HepG2 (cell line): ENCODE results near the gene MAPK12. TPM values are rescaled to one million over a fixed set of nuclear protein-coding genes. Genes with fewer than 3 reads are reported as not detected.

Experiments used
- AFF4 ChIP-seq: sonication (generic); formaldehyde crosslinking; IDR thresholded peaks from 2 replicates; pipeline ENCODE4 v1.4.0; 2020; ENCODE audit warnings: missing genetic modification reagents
- DZIP1 ChIP-seq: sonication (generic); formaldehyde crosslinking; IDR thresholded peaks from 2 replicates; pipeline ENCODE4 v1.5.0; 2020; ENCODE audit warnings: mild to moderate bottlenecking, missing genetic modification reagents
- EEA1 ChIP-seq: sonication (generic); formaldehyde crosslinking; IDR thresholded peaks from 2 replicates; pipeline ENCODE4 v1.5.1; 2020; ENCODE audit warnings: mild to moderate bottlenecking, missing genetic modification reagents, borderline replicate concordance
- HDAC2 ChIP-seq: sonication (generic); formaldehyde crosslinking; IDR thresholded peaks from 2 replicates; pipeline ENCODE4 v1.4.0; 2020; ENCODE audit warnings: missing genetic modification reagents
- NCOA5 ChIP-seq: sonication (generic); formaldehyde crosslinking; IDR thresholded peaks from 2 replicates; pipeline ENCODE4 v1.4.0; 2020; ENCODE audit warnings: missing genetic modification reagents
- NR2F6 ChIP-seq, 2 experiments: IDR thresholded peaks; 2 replicates each; pipeline ENCODE4 v1.6.1; 2016; ENCODE audit warnings: antibody characterized with exemption in 1 of 2, mild to moderate bottlenecking in 1 of 2
- PBX3 ChIP-seq: sonication (generic); formaldehyde crosslinking; IDR thresholded peaks from 2 replicates; pipeline ENCODE4 v1.8.1; 2023; ENCODE audit warnings: missing genetic modification reagents, inconsistent platforms, borderline replicate concordance
- POLR2A ChIP-seq, 2 experiments: IDR thresholded peaks; 2 replicates each; pipeline ENCODE4 v1.6.1; 2011; ENCODE audit warnings: low read depth in 2 of 2, low read length in 2 of 2, mild to moderate bottlenecking in 1 of 2, moderate library complexity in 1 of 2; ENCODE audit not compliant: insufficient read depth in 1 of 2
- RARA ChIP-seq: IDR thresholded peaks from 2 replicates; pipeline ENCODE4 v1.6.1; 2016; ENCODE audit warnings: missing genetic modification reagents, missing compliant biosample characterization
- TFAP4 ChIP-seq: sonication (generic); IDR thresholded peaks from 2 replicates; pipeline ENCODE4 v1.6.1; 2016; ENCODE audit warnings: low read depth, borderline replicate concordance
- ZNF607 ChIP-seq: sonication (generic); formaldehyde crosslinking; IDR thresholded peaks from 2 replicates; pipeline ENCODE4 v1.5.1; 2020; ENCODE audit warnings: missing genetic modification reagents, mild to moderate bottlenecking, borderline replicate concordance
- ZNF687 ChIP-seq: sonication (generic); formaldehyde crosslinking; IDR thresholded peaks from 2 replicates; pipeline ENCODE4 v1.5.1; 2020; ENCODE audit warnings: mild to moderate bottlenecking, missing genetic modification reagents, moderate library complexity
- polyA plus RNA-seq, 8 experiments: library from polyadenylated mRNA; depleted of rRNA in 3 of 8; stranded (reverse) in 7 of 8; unstranded in 1 of 8; fragments of >200 nt; fragmentation: Illumina TruSeq in 4 of 8; extraction: Trizol in 4 of 8; gene quantifications; 2 replicates each; pipeline versions ENCODE4 v1.2.1 to v1.2.3, GENCODE V29; 2011 to 2016; ENCODE audit warnings: low read depth in 4 of 8, missing spikeins in 1 of 8, mixed read lengths in 1 of 8; ENCODE audit not compliant: insufficient read depth in 1 of 8
- total RNA-seq, 5 experiments: library from RNA; depleted of rRNA; stranded (reverse); fragments of >200 nt; fragmentation: Illumina TruSeq; extraction: Trizol; gene quantifications; 2 replicates each; pipeline ENCODE4 v1.2.3, GENCODE V29; 2016; ENCODE audit warnings: low read depth in 1 of 5

The MAPK12 gene
- total and polyA plus RNA-seq, 2 of the 13 experiments (the other 11 are each of a cell fraction or from before 2014, with no cell fraction given) = 22.2 to 23.3 TPM

GRCh38 chr22:50306753-50307749, 45.6 kb upstream of the MAPK12 start, which contains the start of gene PLXNB2 (continued):
- TF ChIP-seq DZIP1 (CRISPR knock-in tag) (no peak), NCOA5 (CRISPR knock-in tag) (no peak), HDAC2 (CRISPR knock-in tag) (no peak), TFAP4 (no peak), EEA1 (no peak), RARA (CRISPR knock-in tag) (no peak), ZNF687 (CRISPR knock-in tag) (peak; percentile 22), ZNF607 (no peak), NR2F6 (IDR thresholded peaks at IDR 0.05) (no peak), NR2F6 (CRISPR knock-in tag; IDR thresholded peaks at IDR 0.05) (no peak), AFF4 (no peak), PBX3 (CRISPR knock-in tag) (no peak), POLR2A (IDR thresholded peaks at IDR 0.05; ENCODE audit: insufficient read depth in 1 of 2, low read depth in 2 of 2, low read length in 2 of 2) (peak in 1 of 2 experiments; percentile 67; a peak in 2 of 4 replicates)
